ENCODE measurements around the gene TMEM127.

DNA sequence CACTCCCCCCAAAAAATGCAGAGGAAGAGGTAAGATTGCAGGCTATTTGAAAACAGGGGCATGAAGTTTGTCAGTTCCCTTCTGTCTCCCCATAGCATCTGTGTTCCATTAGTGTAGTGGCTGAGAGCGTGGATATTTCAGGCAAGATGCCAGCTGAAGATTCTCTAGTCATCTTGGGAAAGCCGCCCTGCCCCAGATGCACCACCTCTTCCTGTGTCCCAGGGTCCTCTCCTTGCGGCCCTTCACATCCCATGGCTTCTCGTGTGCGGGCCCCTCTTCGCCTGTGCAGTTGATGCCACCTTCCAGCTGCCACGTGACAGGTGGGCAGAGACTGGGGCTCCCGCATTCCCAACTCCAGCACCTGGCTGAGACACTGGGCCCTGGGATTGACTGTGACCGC lies 16.1 kb downstream of the TMEM127 start:
- TF ChIP-seq, protein P1, sequence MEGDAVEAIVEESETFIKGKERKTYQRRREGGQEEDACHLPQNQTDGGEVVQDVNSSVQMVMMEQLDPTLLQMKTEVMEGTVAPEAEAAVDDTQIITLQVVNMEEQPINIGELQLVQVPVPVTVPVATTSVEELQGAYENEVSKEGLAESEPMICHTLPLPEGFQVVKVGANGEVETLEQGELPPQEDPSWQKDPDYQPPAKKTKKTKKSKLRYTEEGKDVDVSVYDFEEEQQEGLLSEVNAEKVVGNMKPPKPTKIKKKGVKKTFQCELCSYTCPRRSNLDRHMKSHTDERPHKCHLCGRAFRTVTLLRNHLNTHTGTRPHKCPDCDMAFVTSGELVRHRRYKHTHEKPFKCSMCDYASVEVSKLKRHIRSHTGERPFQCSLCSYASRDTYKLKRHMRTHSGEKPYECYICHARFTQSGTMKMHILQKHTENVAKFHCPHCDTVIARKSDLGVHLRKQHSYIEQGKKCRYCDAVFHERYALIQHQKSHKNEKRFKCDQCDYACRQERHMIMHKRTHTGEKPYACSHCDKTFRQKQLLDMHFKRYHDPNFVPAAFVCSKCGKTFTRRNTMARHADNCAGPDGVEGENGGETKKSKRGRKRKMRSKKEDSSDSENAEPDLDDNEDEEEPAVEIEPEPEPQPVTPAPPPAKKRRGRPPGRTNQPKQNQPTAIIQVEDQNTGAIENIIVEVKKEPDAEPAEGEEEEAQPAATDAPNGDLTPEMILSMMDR (IDR thresholded peaks at IDR 0.05) = no peak
- TF ChIP-seq ZFX (IDR thresholded peaks at IDR 0.05; ENCODE audit: borderline replicate concordance) = no peak

Measured in 22Rv1 (cell line).